Endothelial cell of umbilical vein (primary cell): ENCODE measurements around the gene MAX. TPM values are rescaled to one million over a fixed set of nuclear protein-coding genes. Genes with fewer than 3 reads are reported as not detected.

Source experiments
- BruUV-seq: library from RNA; stranded (reverse); fragments of 400-500 nt; replicated peaks from 2 replicates; lab custom pipeline; 2021; lab: Mats Ljungman, UMichigan
- CTCF ChIA-PET: fragments of 300-600, 350-600 bp; sonication (Branson Sonifier 250); formaldehyde crosslinking; loops from one replicate; lab custom pipeline; 2021; ENCODE audit warnings: antibody characterized with exemption, inconsistent platforms; lab: Charles Lee
- POLR2A ChIA-PET: fragments of 300-600, 350-600 bp; sonication (Branson Sonifier 250); formaldehyde crosslinking; loops from one replicate; lab custom pipeline; 2021; ENCODE audit warnings: antibody characterized with exemption, inconsistent platforms; lab: Charles Lee
- DNase-seq: peaks from one replicate; pipeline ENCODE4 v3.0.0-alpha.2; 2011; ENCODE audit warnings: low read depth, low spot score
- FAIRE-seq: peaks from 2 replicates; lab custom pipeline; 2011; peaks lifted over from hg19 to GRCh38; lab: Jason Lieb, UNC
- H2AFZ ChIP-seq: 2 replicates; pipeline ENCODE4 v1.6.0; 2012; ENCODE audit warnings: low read depth, low read length, control low read depth, inconsistent platforms
- H3K27ac ChIP-seq: 2 replicates; pipeline ENCODE4 v1.5.1; 2011; ENCODE audit warnings: low read depth, mild to moderate bottlenecking, control low read depth, low read length, moderate library complexity; ENCODE audit not compliant: insufficient read depth
- H3K27me3 ChIP-seq, 2 experiments: 2 replicates each; pipeline versions ENCODE4 v1.6.0 to v1.6.1; 2011; ENCODE audit warnings: low read length in 2 of 2, mixed read lengths in 1 of 2; ENCODE audit not compliant: control insufficient read depth in 2 of 2, insufficient read depth in 2 of 2
- H3K36me3 ChIP-seq, 2 experiments: 2 replicates in 1 of 2; 3 replicates in 1 of 2; pipeline ENCODE4 v1.5.1; 2011; ENCODE audit warnings: low read length in 2 of 2, mild to moderate bottlenecking in 1 of 2, moderate library complexity in 1 of 2; ENCODE audit not compliant: control insufficient read depth in 2 of 2, insufficient read depth in 2 of 2; ENCODE audit errors: extremely low read depth in 1 of 2
- H3K4me1 ChIP-seq: 3 replicates; pipeline ENCODE4 v1.5.1; 2011; ENCODE audit warnings: mild to moderate bottlenecking, low read length; ENCODE audit not compliant: control insufficient read depth, insufficient read depth; ENCODE audit errors: extremely low read depth
- H3K4me2 ChIP-seq: 2 replicates; pipeline ENCODE4 v1.6.1; 2011; ENCODE audit warnings: low read length, control low read depth, mixed read lengths; ENCODE audit not compliant: insufficient read depth
- H3K4me3 ChIP-seq, 3 experiments: fragments of 200-600 bp in 1 of 3; sonication (generic), shearing (Covaris generic) in 1 of 3; replicated peaks in 1 of 3; 2 replicates each; pipeline ENCODE4 v1.5.1; 2011 to 2016; ENCODE audit warnings: control low read depth in 3 of 3, low read length in 3 of 3, mild to moderate bottlenecking in 2 of 3, inconsistent platforms in 1 of 3, low read depth in 1 of 3, moderate library complexity in 1 of 3; ENCODE audit not compliant: insufficient read depth in 1 of 3
- H3K79me2 ChIP-seq: 2 replicates; pipeline ENCODE4 v1.6.0; 2012; ENCODE audit warnings: low read length, inconsistent platforms; ENCODE audit not compliant: control insufficient read depth, insufficient read depth
- H3K9ac ChIP-seq: replicated peaks from 2 replicates; pipeline ENCODE3; 2011; ENCODE audit warnings: low read length, control low read depth; ENCODE audit not compliant: insufficient read depth; ENCODE audit errors: extremely low read depth
- H3K9me1 ChIP-seq: replicated peaks from 3 replicates; pipeline ENCODE4 v1.6.0; 2011; ENCODE audit warnings: mild to moderate bottlenecking, low read length; ENCODE audit not compliant: control insufficient read depth, insufficient read depth; ENCODE audit errors: extremely low read depth
- H3K9me3 ChIP-seq: replicated peaks from 2 replicates; pipeline ENCODE4 v1.5.1; 2012; ENCODE audit warnings: low read length, inconsistent platforms; ENCODE audit not compliant: control insufficient read depth, insufficient read depth
- H4K20me1 ChIP-seq: replicated peaks from 2 replicates; pipeline ENCODE3; 2011; ENCODE audit warnings: mild to moderate bottlenecking, low read length; ENCODE audit not compliant: control insufficient read depth, insufficient read depth; ENCODE audit errors: extremely low read depth
- CTCF ChIP-seq, 2 donors: IDR thresholded peaks; 1 replicate in 1 of 2; 2 replicates in 1 of 2; pipeline ENCODE4 v1.5.1; 2011; ENCODE audit warnings: low read length in 2 of 2, mild to moderate bottlenecking in 2 of 2, moderate library complexity in 2 of 2, control low read depth in 1 of 2, inconsistent platforms in 1 of 2, low read depth in 1 of 2; ENCODE audit not compliant: insufficient read depth in 1 of 2; ENCODE audit errors: extremely low read depth in 1 of 2
- FOS ChIP-seq: IDR thresholded peaks from 2 replicates; pipeline ENCODE4 v1.6.1; 2011; ENCODE audit warnings: mild to moderate bottlenecking, low read length, moderate library complexity, borderline replicate concordance; ENCODE audit not compliant: insufficient read depth
- GATA2 ChIP-seq: IDR thresholded peaks from 2 replicates; pipeline ENCODE4 v1.7.0; 2011; ENCODE audit warnings: low read depth, mild to moderate bottlenecking, moderate library complexity, mixed read lengths, low read length; ENCODE audit not compliant: insufficient read length, insufficient read depth
- MAX ChIP-seq: IDR thresholded peaks from 2 replicates; pipeline ENCODE4 v1.6.1; 2011; ENCODE audit not compliant: insufficient read depth, insufficient read length
- MYC ChIP-seq: IDR thresholded peaks from one replicate; pipeline ENCODE4 v1.6.1; 2011; ENCODE audit warnings: mild to moderate bottlenecking, low read depth, low read length
- POLR2A ChIP-seq: IDR thresholded peaks from 2 replicates; pipeline ENCODE4 v1.6.1; 2012; ENCODE audit warnings: low read depth, mild to moderate bottlenecking, control low read depth, low read length
- POLR2AphosphoS5 ChIP-seq: IDR thresholded peaks from 2 replicates; pipeline ENCODE4 v1.6.1; 2012; ENCODE audit warnings: low read depth, mild to moderate bottlenecking, control low read depth, low read length, moderate library complexity; ENCODE audit not compliant: insufficient read depth
- dilution Hi-C: fragments of 300-500 bp; cut with MboI; formaldehyde crosslinking; loops from one replicate; pipeline ENCODE4 v1.15.0; 2019; ENCODE audit warnings: low sequenced_read_pairs; ENCODE audit not compliant: extremely low pct_ligation_motif_present
- intact Hi-C: fragments of 100-400 bp; cut with micrococcal nuclease; formaldehyde crosslinking; loops from one replicate; pipeline ENCODE4 v1.10.0; 2022
- polyA plus RNA-seq, 4 experiments: library from polyadenylated mRNA; depleted of rRNA in 3 of 4; stranded (reverse) in 3 of 4; unstranded in 1 of 4; fragments of >200 nt; gene quantifications; 2 replicates each; pipeline versions ENCODE4 v1.2.1 to v1.2.3, GENCODE V29; 2011 to 2012; ENCODE audit warnings: missing spikeins in 1 of 4
- total RNA-seq: library from RNA; stranded (reverse); gene quantifications from 2 replicates; pipeline ENCODE4 v1.2.3, GENCODE V29; 2021

MAX gene
- total and polyA plus RNA-seq, 2 donors (not counting 3 experiments of a cell fraction or from before 2014, with no cell fraction given) = 70.1 to 79.5 TPM

GRCh38 chr14:65075628-65076325 lies 26.5 kb downstream of the MAX start:
- TF ChIP-seq FOS (no peak), CTCF (IDR thresholded peaks at IDR 0.05; ENCODE audit: extremely low read depth in 1 of 2, insufficient read depth in 1 of 2, low read depth in 1 of 2, low read length in 2 of 2) (no peak), GATA2 (no peak), MYC (no peak), MAX (no peak), POLR2A (no peak), POLR2AphosphoS5 (no peak)
- Histone ChIP-seq H3K4me1 (peaks cover 29% of the 10 kb centered on the region), H3K9ac (no peak overlapping the region), H4K20me1 (no peaks in the 10 kb centered on the region), H3K27me3 (no peaks in the 10 kb centered on the region), H3K27ac (no peak overlapping the region), H3K4me3 (no peak overlapping the region), H3K9me1 (no peaks in the 10 kb centered on the region), H3K4me2 (no peak overlapping the region), H3K79me2 (peaks cover 5% of the 10 kb centered on the region), H3K9me3 (no peaks in the 10 kb centered on the region), H3K36me3 (peaks cover 14 to 24% of the 10 kb centered on the region in 2 experiments), H2AFZ (no peak overlapping the region)
- intact Hi-C loops (loop anchor here (2.0 kb wide), 1 partner anchor 27 kb away; the partner anchor contains the start of gene MAX), dilution Hi-C loops (no loop called here)
- BruUV-seq = TSS peak; percentile 21
- FAIRE-seq = no peak
- DNase-seq = no peak
- ChIA-PET POLR2A (interaction anchor here (0.6 kb wide), 2 partner anchors 9 to 40 kb away, joined by 3 read pairs; no protein-coding TSS in a partner anchor), CTCF (no interaction called here)
